GM12878 (cell line): ENCODE results near the gene VWA3B. TPM values are rescaled to one million over a fixed set of nuclear protein-coding genes. Genes with fewer than 3 reads are reported as not detected.

Source experiments
- ATAC-seq: fragments of 200-7000 bp; cut with Tn5 transposase; 3 replicates; pipeline ENCODE4 v1.9.1; 2020; ENCODE audit warnings: mild to moderate bottlenecking, moderate library complexity
- BruUV-seq: library from RNA; stranded (reverse); fragments of 400-500 nt; replicated peaks from 2 replicates; lab custom pipeline; 2021; lab: Mats Ljungman, UMichigan
- CTCF ChIA-PET: fragments of 300-600 bp; sonication (Branson Sonifier 250); formaldehyde crosslinking; extraction: SDS; loops from one replicate; lab custom pipeline; 2021; ENCODE audit warnings: inconsistent platforms; lab: Yijun Ruan, JAX
- POLR2A ChIA-PET: fragments of 350-600 bp; formaldehyde crosslinking; extraction: SDS; loops from one replicate; lab custom pipeline; 2021; ENCODE audit warnings: inconsistent platforms; lab: Charles Lee
- RAD21 ChIA-PET: fragments of 300-600 bp; sonication (Branson Sonifier 250); formaldehyde crosslinking; loops from one replicate; lab custom pipeline; 2023; ENCODE audit warnings: antibody characterized with exemption; ENCODE audit not compliant: unreplicated experiment; lab: Charles Lee
- SMC1A ChIA-PET: fragments of 300-600 bp; sonication (Branson Sonifier 250); formaldehyde crosslinking; loops from one replicate; lab custom pipeline; 2023; ENCODE audit not compliant: unreplicated experiment, uncharacterized antibody; lab: Charles Lee
- DNase-seq: peaks from one replicate; pipeline ENCODE4 v3.0.0-alpha.2; 2011; ENCODE audit warnings: low read depth, low spot score
- FAIRE-seq: peaks from 3 replicates; lab custom pipeline; 2011; peaks lifted over from hg19 to GRCh38; lab: Jason Lieb, UNC
- H2AFZ ChIP-seq: 2 replicates; pipeline ENCODE4 v1.6.0; 2011; ENCODE audit warnings: low read depth, low read length, control low read depth; ENCODE audit not compliant: control insufficient read depth
- H3K27ac ChIP-seq: 2 replicates; pipeline ENCODE4 v1.5.1; 2011; ENCODE audit warnings: control low read depth; ENCODE audit not compliant: control insufficient read depth, insufficient read depth
- H3K27me3 ChIP-seq, 2 experiments: replicated peaks in 1 of 2; 2 replicates each; pipeline versions ENCODE4 v1.6.0 to v1.6.1; 2011; ENCODE audit warnings: low read length in 1 of 2; ENCODE audit not compliant: control insufficient read depth in 2 of 2, insufficient read depth in 2 of 2
- H3K36me3 ChIP-seq, 2 experiments: 2 replicates each; pipeline ENCODE4 v1.5.1; 2011; ENCODE audit warnings: low read length in 1 of 2; ENCODE audit not compliant: control insufficient read depth in 2 of 2, insufficient read depth in 2 of 2
- H3K4me1 ChIP-seq: 2 replicates; pipeline ENCODE4 v1.6.1; 2011; ENCODE audit warnings: mild to moderate bottlenecking, low read length, moderate library complexity, mixed read lengths; ENCODE audit not compliant: control insufficient read depth, insufficient read depth
- H3K4me2 ChIP-seq: 2 replicates; pipeline ENCODE4 v1.6.0; 2011; ENCODE audit warnings: control low read depth; ENCODE audit not compliant: control insufficient read depth, insufficient read depth
- H3K4me3 ChIP-seq: fragments of 200-600 bp; sonication (generic); 2 replicates; pipeline ENCODE4 v1.5.1; 2016
- H3K79me2 ChIP-seq: 2 replicates; pipeline ENCODE4 v1.6.0; 2011; ENCODE audit warnings: low read length; ENCODE audit not compliant: control insufficient read depth, insufficient read depth
- H3K9ac ChIP-seq: 2 replicates; pipeline ENCODE4 v1.8.0; 2011; ENCODE audit warnings: low read length, control low read depth, mixed read lengths; ENCODE audit not compliant: control insufficient read depth, insufficient read depth
- H3K9me3 ChIP-seq: replicated peaks from 3 replicates; pipeline ENCODE4 v1.5.1; 2011; ENCODE audit warnings: mild to moderate bottlenecking, low read length; ENCODE audit not compliant: control insufficient read depth, insufficient read depth
- H4K20me1 ChIP-seq: 2 replicates; pipeline ENCODE4 v1.6.0; 2011; ENCODE audit not compliant: control insufficient read depth, insufficient read depth
- BCL11A ChIP-seq: IDR thresholded peaks from 2 replicates; pipeline ENCODE4 v1.6.1; 2011; ENCODE audit warnings: low read depth, low read length
- BMI1 ChIP-seq: fragments of 450-650 bp; IDR thresholded peaks from 2 replicates; pipeline ENCODE4 v1.6.1; 2016; ENCODE audit warnings: mild to moderate bottlenecking, moderate library complexity, borderline replicate concordance
- GABPA ChIP-seq: IDR thresholded peaks from 2 replicates; pipeline ENCODE4 v1.6.1; 2014; ENCODE audit warnings: antibody characterized with exemption, low read depth, mild to moderate bottlenecking, inconsistent platforms
- GATAD2B ChIP-seq: fragments of 450-650 bp; conservative IDR thresholded peaks from 2 replicates; pipeline ENCODE4 v1.6.1; 2017; ENCODE audit warnings: low read depth, mild to moderate bottlenecking, moderate library complexity
- HDAC2 ChIP-seq: fragments of 200-600 bp; sonication (generic); IDR thresholded peaks from 2 replicates; pipeline ENCODE4 v1.6.1; 2017
- NFYB ChIP-seq: IDR thresholded peaks from 2 replicates; pipeline ENCODE4 v1.6.1; 2011; ENCODE audit warnings: low read depth, mild to moderate bottlenecking, low read length, improper control_type of control experiment, moderate library complexity; ENCODE audit not compliant: insufficient read depth
- PBX3 ChIP-seq: IDR thresholded peaks from 2 replicates; pipeline ENCODE4 v1.6.1; 2011; ENCODE audit warnings: mild to moderate bottlenecking, low read depth, low read length, moderate library complexity; ENCODE audit not compliant: insufficient replicate concordance
- SPI1 ChIP-seq: IDR thresholded peaks from 2 replicates; pipeline ENCODE4 v1.6.1; 2011; ENCODE audit warnings: low read depth, mild to moderate bottlenecking, low read length, moderate library complexity, borderline replicate concordance; ENCODE audit not compliant: insufficient read depth
- ZZZ3 ChIP-seq: IDR thresholded peaks from 2 replicates; pipeline ENCODE4 v1.6.1; 2011; ENCODE audit warnings: low read depth; ENCODE audit not compliant: control insufficient read depth, insufficient read length
- WGBS: methylation state at CpG from one replicate; pipeline ENCODE4 v1.1.6; 2016; ENCODE audit warnings: low lambda C conversion rate; ENCODE audit not compliant: insufficient replicate concordance, insufficient coverage; ENCODE audit errors: missing lambda C conversion rate; 5-methylcytosine and 5-hydroxymethylcytosine counted together
- in situ Hi-C: fragments of 300-500 bp; cut with MboI; formaldehyde crosslinking; loops from 9 replicates; pipeline ENCODE4 v1.14.3; 2018; ENCODE audit warnings: mixed read lengths
- intact Hi-C: fragments of 100-400 bp; cut with micrococcal nuclease; formaldehyde crosslinking; loops from one replicate; pipeline ENCODE4 v1.14.2; 2022; ENCODE audit not compliant: unreplicated experiment
- polyA plus RNA-seq, 11 experiments: library from polyadenylated mRNA; depleted of rRNA in 4 of 11; unstranded in 6 of 11; stranded (reverse) in 5 of 11; fragments of >200 nt; fragmentation: Nextera tagmentation in 4 of 11; fragmentation: Illumina TruSeq in 1 of 11; extraction: Ambion mirVana in 4 of 11; extraction: Trizol in 1 of 11; gene quantifications; 1 replicate in 1 of 11; 2 replicates in 10 of 11; pipeline versions ENCODE4 v1.2.1 to v1.2.3, GENCODE V29; 2011 to 2016; ENCODE audit warnings: inconsistent platforms in 2 of 11, missing spikeins in 2 of 11, low read depth in 1 of 11
- total RNA-seq, 4 experiments: library from RNA; depleted of rRNA in 3 of 4; stranded (reverse); fragments of >200 nt in 3 of 4; fragmentation: Illumina TruSeq in 1 of 4; extraction: Trizol in 1 of 4; gene quantifications; 2 replicates each; pipeline versions ENCODE4 v1.2.1 to v1.2.3, GENCODE V29; 2013 to 2021
- TF ChIP-seq, protein P1 (sequence below): fragments of 450-650 bp; IDR thresholded peaks from 2 replicates; pipeline ENCODE4 v1.6.1; 2016; ENCODE audit warnings: mild to moderate bottlenecking

The VWA3B gene
- total and polyA plus RNA-seq, 10 of the 15 experiments (the other 5 are each of a cell fraction or from before 2014, with no cell fraction given) = 0.04 to 0.86 (median 0.19) TPM; not detected in 4

DNA sequence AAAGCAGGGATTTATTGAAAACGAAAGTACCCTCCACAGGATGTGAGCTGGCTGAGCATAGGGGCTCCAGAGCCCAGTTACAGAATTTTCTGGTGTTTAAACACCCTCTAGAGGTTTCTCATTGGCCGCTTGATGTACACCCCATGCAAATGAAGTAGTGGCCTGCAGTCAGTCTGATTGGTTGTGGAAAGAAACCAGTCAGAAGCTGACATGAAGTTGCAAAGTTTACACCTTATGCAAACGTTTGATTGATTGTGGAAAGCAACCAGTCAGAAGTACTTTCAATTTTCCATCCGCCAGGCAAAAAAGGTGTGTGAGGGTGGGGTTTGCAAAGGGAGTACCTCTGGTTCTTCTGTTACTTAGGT is 62.3 kb downstream of the VWA3B start:
- Histone ChIP-seq H2AFZ (no peak overlapping the region), H3K79me2 (no peaks in the 10 kb centered on the region), H3K27ac (no peak overlapping the region), H3K9ac (no peak overlapping the region), H3K27me3 (no peaks in the 10 kb centered on the region; a peak in 1 of 4 replicates), H3K4me3 (no peak overlapping the region), H3K36me3 (no peaks in the 10 kb centered on the region), H3K4me1 (no peaks in the 10 kb centered on the region), H4K20me1 (no peaks in the 10 kb centered on the region), H3K9me3 (no peaks in the 10 kb centered on the region; the same call in 1 of the 3 replicates), H3K4me2 (no peak overlapping the region)
- CTCF ChIA-PET = interaction anchor here (1.6 kb wide), 1 partner anchor 343 kb away, joined by 3 read pairs; no protein-coding TSS in a partner anchor
- WGBS = 21% methylated on average over 4 of the region's 4 CpGs
- DNase-seq (no peak), ATAC-seq (peak; percentile 58), FAIRE-seq (no peak)
- no TSS peak for BruUV-seq
- POLR2A ChIA-PET = no interaction called here
- intact Hi-C loops (no loop called here), in situ Hi-C loops (no loop called here)
- RAD21 ChIA-PET = no interaction called here
- TF ChIP-seq NFYB = peak; percentile 39; the same call in 1 of the 2 replicates
- TF ChIP-seq PBX3 = no peak
- TF ChIP-seq SPI1 = no peak
- no peak for TF ChIP-seq ZZZ3
- no peak for TF ChIP-seq GATAD2B
- no peak for TF ChIP-seq BMI1
- TF ChIP-seq, protein P1, sequence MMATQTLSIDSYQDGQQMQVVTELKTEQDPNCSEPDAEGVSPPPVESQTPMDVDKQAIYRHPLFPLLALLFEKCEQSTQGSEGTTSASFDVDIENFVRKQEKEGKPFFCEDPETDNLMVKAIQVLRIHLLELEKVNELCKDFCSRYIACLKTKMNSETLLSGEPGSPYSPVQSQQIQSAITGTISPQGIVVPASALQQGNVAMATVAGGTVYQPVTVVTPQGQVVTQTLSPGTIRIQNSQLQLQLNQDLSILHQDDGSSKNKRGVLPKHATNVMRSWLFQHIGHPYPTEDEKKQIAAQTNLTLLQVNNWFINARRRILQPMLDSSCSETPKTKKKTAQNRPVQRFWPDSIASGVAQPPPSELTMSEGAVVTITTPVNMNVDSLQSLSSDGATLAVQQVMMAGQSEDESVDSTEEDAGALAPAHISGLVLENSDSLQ = peak; percentile 48; the same call in 1 of the 2 replicates
- no peak for TF ChIP-seq GABPA
- no peak for TF ChIP-seq HDAC2
- TF ChIP-seq BCL11A = no peak
- SMC1A ChIA-PET = interaction anchor here (1.2 kb wide), 1 partner anchor 342 kb away, joined by 4 read pairs; no protein-coding TSS in a partner anchor
